GM12891 (cell line): ENCODE data around the gene MARK4.
"Not testable (repeated sequence)": the region's sequence is repeated elsewhere in the genome, so short reads cannot be mapped to it uniquely, and the experiment has no call there.

Experiments
- DNase-seq: peaks from one replicate; pipeline ENCODE4 v3.0.0; 2011; ENCODE audit warnings: low spot score; ENCODE audit not compliant: insufficient read length
- FAIRE-seq: peaks from 2 replicates; lab custom pipeline; 2011; peaks lifted over from hg19 to GRCh38; lab: Jason Lieb, UNC
- PAX5 ChIP-seq: IDR thresholded peaks from 2 replicates; pipeline ENCODE4 v1.6.1; 2011; ENCODE audit warnings: low read length, moderate library complexity, mild to moderate bottlenecking; ENCODE audit not compliant: insufficient read depth, severe bottlenecking
- POLR2A ChIP-seq: IDR thresholded peaks from 2 replicates; pipeline ENCODE4 v1.6.1; 2011; ENCODE audit warnings: low read depth, low read length, control low read depth
- POLR2AphosphoS5 ChIP-seq: IDR thresholded peaks from 2 replicates; pipeline ENCODE4 v1.6.1; 2011; ENCODE audit warnings: low read depth, low read length, control low read depth
- POU2F2 ChIP-seq: IDR thresholded peaks from 2 replicates; pipeline ENCODE4 v1.6.1; 2011; ENCODE audit warnings: low read depth, mild to moderate bottlenecking, control low read depth, low read length, moderate library complexity
- SPI1 ChIP-seq: IDR thresholded peaks from 2 replicates; pipeline ENCODE4 v1.6.1; 2011; ENCODE audit warnings: low read depth, low read length, control low read depth
- TAF1 ChIP-seq: IDR thresholded peaks from 2 replicates; pipeline ENCODE4 v1.6.1; 2011; ENCODE audit warnings: low read depth, low read length, control low read depth

The MARK4 gene

DNA sequence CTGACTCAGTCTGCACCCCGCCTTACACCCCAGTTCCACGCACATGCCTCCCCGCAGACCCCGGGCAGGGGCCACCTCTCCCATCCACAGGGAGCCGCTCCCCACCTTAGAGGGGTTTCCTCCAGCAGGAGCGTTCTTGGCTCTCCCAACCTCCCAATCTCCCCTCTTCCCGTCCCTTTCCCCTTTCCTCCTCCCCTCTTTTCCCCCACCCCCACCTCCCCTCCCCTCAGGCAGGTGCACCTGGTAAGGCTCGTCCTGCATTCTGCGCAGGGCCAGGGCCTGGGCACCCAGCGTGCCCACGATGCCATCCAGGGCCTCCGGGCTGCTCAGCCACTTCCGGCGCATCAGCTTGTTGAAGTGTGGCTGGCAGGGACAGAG lies 33.1 kb upstream of the MARK4 start:
- no peak for TF ChIP-seq POLR2A
- no peak for TF ChIP-seq SPI1
- no peak for TF ChIP-seq POLR2AphosphoS5
- no peak for TF ChIP-seq TAF1
- no peak for TF ChIP-seq PAX5
- TF ChIP-seq POU2F2, result no peak
- FAIRE-seq (no peak), DNase-seq (no peak)

DNA sequence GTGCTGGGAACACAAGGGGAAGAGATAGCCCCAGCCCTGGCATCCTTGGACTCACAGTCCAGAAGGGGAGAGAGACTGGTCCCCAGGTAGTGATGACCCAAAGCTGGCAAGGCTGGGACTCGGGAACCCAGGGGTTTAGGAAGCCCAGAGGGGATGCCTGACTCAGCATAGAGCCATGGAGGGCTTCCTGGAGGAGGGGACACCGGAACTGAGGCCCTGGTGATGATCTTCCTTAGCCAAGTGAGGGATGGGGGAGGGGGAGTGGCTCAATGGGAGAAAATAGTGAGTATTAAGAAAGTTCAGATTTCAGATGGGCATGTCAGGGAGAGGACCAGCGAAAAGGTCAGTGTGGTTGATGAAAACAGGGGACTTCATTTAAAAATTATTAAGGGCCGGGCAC lies 32.6 kb upstream of the MARK4 start:
- no peak for FAIRE-seq
- no peak for DNase-seq

DNA sequence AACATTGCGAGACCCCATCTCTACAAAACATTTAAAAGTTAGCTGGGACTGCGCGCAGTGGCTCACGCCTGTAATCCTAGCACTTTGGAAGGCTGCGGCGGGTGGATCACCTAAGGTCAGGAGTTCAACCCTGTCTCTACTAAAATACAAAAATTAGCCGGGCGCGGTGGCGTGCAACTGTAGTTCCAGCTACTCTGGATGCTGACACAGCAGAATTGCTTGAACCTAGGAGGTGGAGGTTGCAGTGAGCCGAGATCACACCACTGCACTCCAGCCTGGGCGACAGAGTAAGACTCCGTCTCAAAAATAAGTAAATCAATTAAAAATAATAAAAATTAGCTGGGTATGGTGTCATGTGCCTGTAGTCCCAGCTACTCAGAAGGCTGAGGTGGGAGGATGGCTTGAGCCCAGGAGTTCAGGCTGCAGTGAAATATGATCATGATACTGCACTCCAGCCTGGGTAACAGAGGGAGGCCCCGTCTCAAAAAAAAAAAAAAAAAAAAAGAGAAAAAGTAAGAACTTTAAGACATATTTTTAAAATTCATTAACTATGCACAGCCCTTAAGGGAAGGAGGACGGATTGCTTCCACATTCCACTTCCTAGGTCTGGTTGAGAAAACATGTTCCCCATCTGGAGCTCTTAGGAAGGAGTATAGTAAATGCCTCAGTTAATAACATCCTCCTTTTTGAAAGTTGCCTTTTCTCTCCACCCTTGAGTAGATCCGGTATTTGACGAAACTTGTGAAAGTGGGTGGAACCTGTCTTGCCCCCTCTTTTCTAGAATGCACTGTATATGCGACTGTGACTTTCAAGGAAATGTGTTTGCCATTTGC lies 31.9 kb upstream of the MARK4 start:
- FAIRE-seq (no peak), DNase-seq (no peak)
- TF ChIP-seq PAX5, result no peak

More for the DNA sequence above, 32.6 kb upstream of the MARK4 start:
- no peak for TF ChIP-seq POLR2AphosphoS5
- no peak for TF ChIP-seq PAX5
- TF ChIP-seq POU2F2, result no peak
- no peak for TF ChIP-seq TAF1
- TF ChIP-seq SPI1, result no peak
- TF ChIP-seq POLR2A, result no peak

DNA sequence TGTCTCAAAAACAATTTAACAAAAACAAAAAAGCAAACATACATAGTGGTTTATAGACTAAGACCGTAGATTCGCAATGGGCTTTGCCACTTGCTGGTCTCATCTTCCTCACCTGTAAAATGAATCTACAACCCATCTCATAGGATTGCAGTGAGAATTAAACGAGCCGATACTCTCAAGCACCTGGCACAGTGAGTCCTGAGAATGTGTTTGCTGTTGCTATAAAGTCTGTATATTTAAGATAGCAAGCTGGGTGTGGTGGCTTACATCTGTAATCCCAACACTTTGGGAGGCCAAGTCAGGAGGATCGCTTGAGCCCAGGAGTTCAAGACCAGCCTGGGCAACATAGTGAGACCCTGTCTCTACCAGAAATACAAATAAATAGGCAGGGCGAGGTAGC lies 28.3 kb upstream of the MARK4 start:
- FAIRE-seq, result no peak
- TF ChIP-seq SPI1, result no peak
- TF ChIP-seq POU2F2, result no peak
- TF ChIP-seq POLR2A, result no peak
- no peak for TF ChIP-seq POLR2AphosphoS5
- TF ChIP-seq TAF1, result no peak
- no peak for TF ChIP-seq PAX5
- DNase-seq, result no peak

DNA sequence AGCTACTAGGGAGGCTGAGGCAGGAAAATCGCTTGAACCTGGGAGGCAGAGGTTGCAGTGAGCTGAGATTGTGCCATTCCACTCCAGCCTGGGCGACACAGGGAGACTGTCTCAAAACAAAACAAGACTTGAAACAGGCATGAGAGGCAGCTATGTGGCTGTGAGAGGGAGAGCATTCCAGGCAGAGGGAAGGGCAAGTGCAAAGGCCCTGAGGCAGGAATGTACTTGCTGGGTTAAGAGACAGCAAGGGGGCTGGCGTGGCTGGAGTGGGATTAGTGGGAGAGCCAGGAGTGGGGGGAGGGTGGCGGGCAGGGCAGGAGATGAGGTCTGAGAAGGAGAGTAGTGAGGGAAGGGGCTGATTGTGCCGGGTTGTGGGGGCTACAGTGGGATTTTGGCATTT lies 27.2 kb upstream of the MARK4 start:
- TF ChIP-seq TAF1 (no peak), POLR2AphosphoS5 (no peak), POU2F2 (no peak), PAX5 (no peak), POLR2A (no peak), SPI1 (no peak)
- no peak for FAIRE-seq

DNA sequence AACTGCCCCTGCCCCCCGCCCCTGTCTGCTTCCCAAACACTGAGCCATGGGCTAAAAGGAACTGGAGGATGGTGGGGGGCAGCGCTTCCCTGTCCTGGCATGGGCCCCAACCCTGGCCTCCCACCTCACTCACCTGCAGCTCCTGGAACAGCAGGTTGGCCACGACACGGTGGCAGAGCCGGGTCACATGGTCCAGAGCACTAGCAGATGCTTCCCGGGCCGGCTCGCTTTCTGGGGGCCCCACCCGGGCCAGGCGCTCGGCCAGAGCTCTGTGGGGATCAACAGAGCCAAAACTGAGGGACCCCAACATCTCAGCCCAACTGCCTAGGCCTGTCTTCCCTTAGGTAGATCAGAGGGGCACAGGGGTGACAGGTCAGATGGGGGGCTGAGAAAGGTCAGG lies 26.4 kb upstream of the MARK4 start:
- no peak for TF ChIP-seq POU2F2
- no peak for TF ChIP-seq TAF1
- TF ChIP-seq POLR2AphosphoS5, result no peak
- TF ChIP-seq SPI1, result no peak
- TF ChIP-seq POLR2A, result no peak
- TF ChIP-seq PAX5, result no peak
- DNase-seq, result no peak
- FAIRE-seq, result no peak

More for the DNA sequence above, 27.2 kb upstream of the MARK4 start:
- DNase-seq, result no peak

DNA sequence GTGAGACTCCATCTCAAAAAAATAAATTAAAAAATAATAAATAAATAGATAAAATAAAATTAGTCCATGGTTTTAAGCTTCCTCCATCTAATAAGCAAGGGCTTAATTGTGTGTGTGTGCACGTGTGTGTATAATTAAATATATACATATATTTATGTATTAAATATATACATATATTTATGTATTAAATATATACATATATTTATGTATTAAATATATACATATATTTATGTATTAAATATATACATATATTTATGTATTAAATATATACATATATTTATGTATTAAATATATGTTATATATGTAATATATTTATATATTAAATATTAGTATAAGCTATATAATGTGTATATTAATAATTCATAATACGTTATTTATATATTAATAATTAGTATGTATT lies 22.0 kb upstream of the MARK4 start:
- not testable (repeated sequence) for DNase-seq, FAIRE-seq

DNA sequence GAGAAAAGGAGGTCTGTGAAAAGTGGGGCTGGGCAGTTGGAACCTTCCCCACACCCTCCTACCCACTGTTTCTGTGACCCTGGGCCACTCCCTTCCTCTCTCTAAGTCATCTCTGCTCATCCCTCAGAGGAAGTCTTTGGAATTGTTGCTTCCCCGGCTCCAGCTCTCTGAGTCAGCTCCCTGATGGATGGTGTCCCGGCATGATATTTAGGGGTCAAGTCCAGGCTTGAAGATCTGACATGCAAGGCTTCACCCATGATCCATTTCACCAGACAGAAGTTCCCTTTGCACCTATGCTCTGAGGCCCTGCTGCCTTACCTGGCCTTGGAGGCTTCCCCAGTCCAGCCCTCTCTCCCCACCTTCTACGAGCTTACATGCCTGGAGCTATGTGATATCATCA lies 19.2 kb upstream of the MARK4 start:
- no peak for TF ChIP-seq POLR2A
- no peak for TF ChIP-seq TAF1
- FAIRE-seq, result no peak
- DNase-seq, result no peak

DNA sequence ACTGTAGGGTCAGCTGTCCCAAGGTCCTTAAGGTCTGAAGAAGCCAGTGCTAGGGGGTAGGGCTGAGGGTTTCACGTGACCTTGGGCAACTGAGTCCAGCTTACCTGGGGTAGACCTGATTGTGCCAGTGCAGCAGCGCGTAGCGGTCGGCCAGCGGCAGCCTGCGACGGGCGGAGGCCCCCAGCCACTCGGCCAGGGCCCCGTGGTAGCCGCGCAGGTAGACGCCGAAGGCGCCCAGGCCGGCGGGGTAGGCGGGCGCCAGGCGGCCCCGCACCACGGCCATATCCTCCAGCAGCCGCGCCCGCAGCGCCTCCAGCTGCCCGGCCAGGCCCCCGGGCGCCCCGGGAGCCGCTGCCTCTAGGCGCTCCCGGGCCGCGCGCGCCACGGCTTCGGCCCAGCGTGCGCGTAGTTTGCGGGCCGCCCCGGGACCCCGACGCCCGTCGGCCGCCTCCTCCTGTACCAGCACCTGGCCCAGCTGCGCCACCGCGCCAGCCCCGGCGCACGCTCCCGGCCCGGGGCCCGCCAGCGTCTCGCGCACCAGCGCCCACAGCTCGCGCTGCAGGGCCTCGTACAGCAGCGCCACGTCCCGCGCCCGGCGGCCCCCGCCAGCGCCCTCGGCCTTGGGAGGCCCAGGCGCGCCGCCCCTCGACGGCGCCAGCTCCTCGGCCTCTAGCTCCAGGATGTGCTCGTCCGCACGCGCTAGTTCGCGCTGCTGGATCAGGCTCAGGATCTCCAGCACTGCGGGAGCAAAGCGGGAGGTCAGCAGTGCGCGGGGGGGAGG lies 16.8 kb upstream of the MARK4 start:
- DNase-seq, result no peak
- FAIRE-seq, result no peak
- TF ChIP-seq SPI1 (no peak), POU2F2 (no peak), TAF1 (no peak), POLR2AphosphoS5 (no peak), PAX5 (no peak), POLR2A (no peak)

DNA sequence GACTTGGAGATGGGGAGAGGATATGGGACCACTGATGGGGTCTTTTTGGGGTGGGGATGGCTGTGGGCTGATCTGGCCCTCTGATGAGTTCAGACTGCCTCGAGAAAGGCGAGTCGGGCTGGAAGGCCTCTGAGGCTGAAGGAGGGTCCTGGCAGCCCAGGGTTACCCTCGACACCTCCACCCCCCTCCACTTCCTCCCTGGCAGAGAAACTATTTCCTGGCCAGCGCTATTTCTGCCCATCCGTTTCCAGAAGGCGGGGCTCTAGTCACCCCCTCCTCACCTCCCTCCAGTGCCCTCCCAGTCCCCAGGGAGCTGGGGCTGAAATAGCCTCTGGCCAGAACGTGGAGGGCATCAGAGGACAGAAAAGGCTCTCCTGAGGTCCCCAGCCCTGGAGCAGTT lies 15.6 kb upstream of the MARK4 start:
- no peak for TF ChIP-seq POLR2AphosphoS5
- no peak for TF ChIP-seq SPI1
- TF ChIP-seq POU2F2, result no peak
- TF ChIP-seq PAX5, result no peak
- TF ChIP-seq TAF1, result no peak
- TF ChIP-seq POLR2A, result no peak
- DNase-seq (no peak), FAIRE-seq (no peak)
